ENCODE data around the gene P2RX3.

DNA sequence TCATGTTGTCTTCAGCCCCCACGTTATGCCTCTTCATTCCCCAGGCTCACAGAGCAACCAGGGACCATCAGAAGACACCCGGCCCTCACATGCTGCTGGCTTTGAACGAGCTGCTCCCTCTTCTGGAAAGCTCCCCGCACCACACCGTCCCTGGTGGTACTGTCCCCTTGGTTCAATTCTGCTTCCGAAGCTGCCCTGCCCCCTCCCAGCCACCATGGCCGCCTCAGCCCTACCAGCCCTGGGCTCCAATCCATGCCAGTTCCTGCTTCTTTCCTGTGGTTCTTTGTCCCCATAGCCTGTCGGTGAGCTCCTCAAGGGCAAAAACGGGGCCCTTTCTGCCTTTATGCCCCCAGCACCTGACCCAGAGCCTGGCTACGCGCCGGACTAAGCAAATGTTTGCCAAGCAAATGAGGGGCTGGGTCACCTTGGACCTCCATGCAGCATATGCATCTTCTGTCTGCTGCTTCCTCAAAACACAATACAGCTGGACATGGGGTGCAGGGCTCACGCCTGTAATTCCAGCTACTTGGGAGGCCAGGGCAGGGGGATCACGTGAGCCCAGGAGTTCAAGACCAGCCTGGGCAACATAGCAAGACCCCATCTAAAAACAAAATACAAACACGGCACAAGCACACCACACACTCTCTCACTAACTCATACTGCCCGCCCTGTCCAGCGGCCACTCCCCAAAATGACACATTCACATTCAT, 34.7 kb upstream of the P2RX3 start:
- TF ChIP-seq, protein P1, sequence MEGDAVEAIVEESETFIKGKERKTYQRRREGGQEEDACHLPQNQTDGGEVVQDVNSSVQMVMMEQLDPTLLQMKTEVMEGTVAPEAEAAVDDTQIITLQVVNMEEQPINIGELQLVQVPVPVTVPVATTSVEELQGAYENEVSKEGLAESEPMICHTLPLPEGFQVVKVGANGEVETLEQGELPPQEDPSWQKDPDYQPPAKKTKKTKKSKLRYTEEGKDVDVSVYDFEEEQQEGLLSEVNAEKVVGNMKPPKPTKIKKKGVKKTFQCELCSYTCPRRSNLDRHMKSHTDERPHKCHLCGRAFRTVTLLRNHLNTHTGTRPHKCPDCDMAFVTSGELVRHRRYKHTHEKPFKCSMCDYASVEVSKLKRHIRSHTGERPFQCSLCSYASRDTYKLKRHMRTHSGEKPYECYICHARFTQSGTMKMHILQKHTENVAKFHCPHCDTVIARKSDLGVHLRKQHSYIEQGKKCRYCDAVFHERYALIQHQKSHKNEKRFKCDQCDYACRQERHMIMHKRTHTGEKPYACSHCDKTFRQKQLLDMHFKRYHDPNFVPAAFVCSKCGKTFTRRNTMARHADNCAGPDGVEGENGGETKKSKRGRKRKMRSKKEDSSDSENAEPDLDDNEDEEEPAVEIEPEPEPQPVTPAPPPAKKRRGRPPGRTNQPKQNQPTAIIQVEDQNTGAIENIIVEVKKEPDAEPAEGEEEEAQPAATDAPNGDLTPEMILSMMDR (IDR thresholded peaks at IDR 0.05; ENCODE audit: control extremely low read depth in 1 of 3, insufficient read depth in 1 of 3, low read depth in 1 of 3, low read length in 3 of 3) = peak; percentile 12 to 41 (median 27); a peak in 3 of 4 replicates
- TF ChIP-seq EP300 (IDR thresholded peaks at IDR 0.05; ENCODE audit: borderline replicate concordance in 1 of 2, low read depth in 2 of 2, low read length in 2 of 2) = no peak
- no peak for TF ChIP-seq KDM1A (IDR thresholded peaks at IDR 0.05; ENCODE audit: borderline replicate concordance, low read length)
- TF ChIP-seq SRF (IDR thresholded peaks at IDR 0.05; ENCODE audit: low read depth, low read length) = no peak
- TF ChIP-seq SP2 (IDR thresholded peaks at IDR 0.05; ENCODE audit: low read length) = no peak
- no peak; a peak in 1 of 4 replicates for TF ChIP-seq RAD21 (IDR thresholded peaks at IDR 0.05 in 1 of 2, conservative IDR thresholded peaks at IDR 0.05 in 1 of 2; ENCODE audit: low read depth in 2 of 2, low read length in 2 of 2)
- TF ChIP-seq JUN (IDR thresholded peaks at IDR 0.05; ENCODE audit: low read depth, low read length) = no peak
- TF ChIP-seq POLR2AphosphoS5 (IDR thresholded peaks at IDR 0.05; ENCODE audit: low read depth, low read length) = no peak

Measured in H1 (cell line).